Measurements from ENCODE around the gene IPPK.

IPPK gene

DNA sequence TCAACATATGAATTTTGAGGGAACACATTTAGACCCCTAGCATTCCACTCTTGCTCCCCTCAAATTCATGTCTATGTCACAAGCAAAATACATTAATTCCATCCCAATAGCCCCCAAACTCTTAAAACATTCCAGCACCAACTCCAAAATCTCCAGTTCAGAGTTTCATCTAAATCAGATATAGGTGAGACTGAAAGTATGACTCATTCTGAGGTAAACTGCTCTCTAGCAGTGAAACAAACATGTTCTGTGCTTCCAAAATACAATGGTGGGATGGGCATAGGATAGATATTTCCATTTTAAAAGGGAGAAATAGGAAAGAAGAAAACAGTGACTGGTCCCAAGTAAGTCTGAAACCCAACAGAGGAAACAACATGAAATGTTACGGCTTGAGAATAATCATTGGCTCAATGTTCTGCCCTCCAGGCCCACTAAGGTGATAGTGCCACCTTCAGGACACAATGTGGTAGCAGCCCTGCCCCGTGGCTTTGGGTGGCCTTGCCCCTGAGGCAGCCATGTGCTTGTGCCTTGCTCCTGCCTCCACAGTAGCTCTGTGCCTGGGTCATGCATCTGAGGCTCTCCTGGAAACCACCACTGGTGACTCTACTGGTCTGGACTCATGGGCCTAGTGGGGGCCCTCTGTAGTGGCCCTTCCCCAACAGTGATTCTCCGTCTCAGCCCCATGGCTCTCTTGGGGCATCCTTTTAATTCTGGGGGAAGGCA is 36.4 kb upstream of the IPPK start:
- ChIA-PET CTCF (interaction anchor here (1.1 to 3.1 kb wide), 2 partner anchors 8 to 11 kb away, joined by 3 to 11 read pairs; no protein-coding TSS in a partner anchor), POLR2A (no interaction called here)
- no peak overlapping the region for H3K4me3 ChIP-seq (ENCODE audit: low read depth, low read length)
- TF ChIP-seq, protein P1, sequence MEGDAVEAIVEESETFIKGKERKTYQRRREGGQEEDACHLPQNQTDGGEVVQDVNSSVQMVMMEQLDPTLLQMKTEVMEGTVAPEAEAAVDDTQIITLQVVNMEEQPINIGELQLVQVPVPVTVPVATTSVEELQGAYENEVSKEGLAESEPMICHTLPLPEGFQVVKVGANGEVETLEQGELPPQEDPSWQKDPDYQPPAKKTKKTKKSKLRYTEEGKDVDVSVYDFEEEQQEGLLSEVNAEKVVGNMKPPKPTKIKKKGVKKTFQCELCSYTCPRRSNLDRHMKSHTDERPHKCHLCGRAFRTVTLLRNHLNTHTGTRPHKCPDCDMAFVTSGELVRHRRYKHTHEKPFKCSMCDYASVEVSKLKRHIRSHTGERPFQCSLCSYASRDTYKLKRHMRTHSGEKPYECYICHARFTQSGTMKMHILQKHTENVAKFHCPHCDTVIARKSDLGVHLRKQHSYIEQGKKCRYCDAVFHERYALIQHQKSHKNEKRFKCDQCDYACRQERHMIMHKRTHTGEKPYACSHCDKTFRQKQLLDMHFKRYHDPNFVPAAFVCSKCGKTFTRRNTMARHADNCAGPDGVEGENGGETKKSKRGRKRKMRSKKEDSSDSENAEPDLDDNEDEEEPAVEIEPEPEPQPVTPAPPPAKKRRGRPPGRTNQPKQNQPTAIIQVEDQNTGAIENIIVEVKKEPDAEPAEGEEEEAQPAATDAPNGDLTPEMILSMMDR (IDR thresholded peaks at IDR 0.05; ENCODE audit: insufficient read depth, low read length, missing control alignments) = peak; percentile 17
- no peak for DNase-seq (ENCODE audit: low read depth, low spot score)

DNA sequence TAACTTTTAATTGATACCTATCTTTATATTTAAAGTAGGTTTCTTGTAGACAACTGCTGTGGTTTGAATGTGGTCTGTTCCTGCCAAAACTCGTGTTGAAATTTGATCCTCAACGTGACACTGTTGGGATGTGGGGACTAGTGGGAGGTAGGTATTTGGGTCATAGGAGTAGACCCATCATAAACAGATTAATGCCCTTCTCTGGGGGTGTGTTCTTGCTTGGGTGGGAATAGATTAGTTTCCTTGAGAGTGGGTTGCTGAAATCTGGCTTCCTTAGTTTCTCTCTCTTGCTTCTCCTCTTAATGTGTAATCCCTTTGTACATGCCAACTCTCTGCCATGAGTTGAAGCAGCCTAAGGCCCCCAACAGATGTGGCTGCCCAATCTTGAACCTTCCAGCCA is 34.6 kb upstream of the IPPK start:
- TF ChIP-seq, protein P1 (IDR thresholded peaks at IDR 0.05; ENCODE audit: insufficient read depth, low read length, missing control alignments) = no peak
- CTCF ChIA-PET = interaction anchor here (5.1 kb wide), 1 partner anchor 12 kb away, joined by 46 read pairs; no protein-coding TSS in a partner anchor
- POLR2A ChIA-PET = no interaction called here
- no peak for DNase-seq (ENCODE audit: low read depth, low spot score)
- no peak overlapping the region for H3K4me3 ChIP-seq (ENCODE audit: low read depth, low read length)

DNA sequence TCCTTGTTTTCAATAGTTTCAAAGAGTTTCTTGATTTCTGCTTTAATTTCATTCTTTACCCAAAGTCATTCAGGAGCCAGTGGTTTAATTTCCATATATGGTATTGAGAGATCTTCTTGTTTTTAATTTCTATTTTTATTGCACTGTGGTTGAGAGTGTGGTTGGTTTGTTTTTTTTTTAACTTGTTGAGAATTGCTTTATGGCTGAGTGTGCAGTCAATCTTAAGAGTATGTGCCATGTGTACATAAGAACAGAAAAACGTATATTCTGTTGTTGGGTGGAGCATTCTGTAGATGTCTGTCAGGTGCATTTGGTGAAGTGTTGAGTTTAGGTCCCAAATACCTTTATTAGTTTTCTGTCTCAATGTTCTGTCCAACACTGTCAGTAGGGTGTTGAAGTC is 26.7 kb upstream of the IPPK start:
- TF ChIP-seq, protein P1 (IDR thresholded peaks at IDR 0.05; ENCODE audit: insufficient read depth, low read length, missing control alignments) = no peak
- CTCF ChIA-PET = no interaction called here
- no peak overlapping the region for H3K4me3 ChIP-seq (ENCODE audit: low read depth, low read length)
- POLR2A ChIA-PET = no interaction called here
- DNase-seq (ENCODE audit: low read depth, low spot score) = no peak

DNA sequence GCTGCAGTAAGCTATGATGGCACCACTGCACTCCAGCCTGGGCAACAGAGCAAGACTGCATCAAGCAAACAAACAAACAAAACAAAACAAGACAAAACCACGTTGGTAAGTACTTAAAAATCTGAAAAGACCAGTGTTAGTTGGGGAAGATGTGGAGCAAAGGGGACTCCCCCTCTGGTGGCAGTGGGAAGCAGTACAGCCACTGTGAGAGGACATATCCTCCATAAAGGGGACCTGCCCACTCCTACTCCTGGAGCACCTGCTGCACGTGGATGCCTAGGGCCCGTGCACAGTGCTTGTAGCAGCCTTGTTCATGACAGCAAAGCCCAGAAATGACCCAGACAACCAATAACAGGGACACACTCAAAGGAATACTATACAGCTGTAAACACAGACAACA is 17.0 kb upstream of the IPPK start:
- H3K4me3 ChIP-seq (ENCODE audit: low read depth, low read length) = no peak overlapping the region
- DNase-seq (ENCODE audit: low read depth, low spot score) = no peak
- TF ChIP-seq, protein P1 (IDR thresholded peaks at IDR 0.05; ENCODE audit: insufficient read depth, low read length, missing control alignments) = peak; percentile 21
- ChIA-PET CTCF (no interaction called here), POLR2A (no interaction called here)

DNA sequence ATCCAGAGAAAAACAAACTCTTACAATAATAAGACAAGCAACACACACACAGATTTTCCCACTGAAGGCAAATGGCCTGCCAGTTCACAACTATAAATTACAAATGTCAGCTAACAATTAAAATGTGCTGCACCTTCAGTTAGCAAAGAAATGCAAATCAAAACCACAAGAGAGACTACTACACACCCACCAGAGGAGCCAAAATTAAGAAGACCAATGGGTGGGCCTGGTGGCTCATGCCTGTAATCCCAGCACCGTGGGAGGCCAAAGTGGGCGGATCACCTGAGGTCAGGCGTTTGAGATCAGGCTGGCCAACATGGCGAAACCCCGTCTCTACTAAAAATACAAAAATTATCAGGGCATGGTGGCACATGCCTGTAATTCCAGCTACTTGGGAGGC is 15.1 kb upstream of the IPPK start:
- no peak overlapping the region for H3K4me3 ChIP-seq (ENCODE audit: low read depth, low read length)
- CTCF ChIA-PET = interaction anchor here (1.5 kb wide), 1 partner anchor 106 kb away, joined by 4 read pairs; no protein-coding TSS in a partner anchor
- DNase-seq (ENCODE audit: low read depth, low spot score) = no peak
- TF ChIP-seq, protein P1 (IDR thresholded peaks at IDR 0.05; ENCODE audit: insufficient read depth, low read length, missing control alignments) = no peak
- POLR2A ChIA-PET = no interaction called here

DNA sequence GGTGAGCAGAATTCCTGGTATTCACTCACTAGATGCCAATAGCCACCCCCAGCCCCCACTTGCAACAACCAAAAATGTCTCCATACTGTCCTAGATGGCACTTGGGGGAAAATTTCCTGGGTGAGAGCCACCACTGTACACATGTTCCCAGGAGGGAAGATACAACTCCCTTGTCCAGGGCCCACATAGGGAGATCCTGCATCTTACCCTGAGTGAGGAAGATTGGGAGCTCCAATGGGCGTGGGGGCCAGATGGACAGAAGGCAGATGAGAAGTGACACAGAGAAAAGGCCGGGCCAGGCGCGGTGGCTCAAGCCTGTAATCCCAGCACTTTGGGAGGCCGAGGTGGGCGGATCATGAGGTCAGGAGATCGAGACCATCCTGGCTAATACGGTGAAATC is 12.3 kb upstream of the IPPK start:
- CTCF ChIA-PET = no interaction called here
- no peak for DNase-seq (ENCODE audit: low read depth, low spot score)
- TF ChIP-seq, protein P1 (IDR thresholded peaks at IDR 0.05; ENCODE audit: insufficient read depth, low read length, missing control alignments) = no peak
- H3K4me3 ChIP-seq (ENCODE audit: low read depth, low read length) = no peak overlapping the region
- POLR2A ChIA-PET = no interaction called here
